Stimulated activated CD4-positive, alpha-beta T cell treated with anti-CD3 and anti-CD28 coated beads, TNF-alpha, amount 100 ng/mL, for 4 hours (primary cell): ENCODE data around the gene NT5DC3.

Experiments used
- DNase-seq, 3 experiments: peaks; one replicate each; pipeline ENCODE4 v3.0.0-alpha.2; 2020; ENCODE audit warnings: low read depth in 3 of 3

NT5DC3 gene

DNA sequence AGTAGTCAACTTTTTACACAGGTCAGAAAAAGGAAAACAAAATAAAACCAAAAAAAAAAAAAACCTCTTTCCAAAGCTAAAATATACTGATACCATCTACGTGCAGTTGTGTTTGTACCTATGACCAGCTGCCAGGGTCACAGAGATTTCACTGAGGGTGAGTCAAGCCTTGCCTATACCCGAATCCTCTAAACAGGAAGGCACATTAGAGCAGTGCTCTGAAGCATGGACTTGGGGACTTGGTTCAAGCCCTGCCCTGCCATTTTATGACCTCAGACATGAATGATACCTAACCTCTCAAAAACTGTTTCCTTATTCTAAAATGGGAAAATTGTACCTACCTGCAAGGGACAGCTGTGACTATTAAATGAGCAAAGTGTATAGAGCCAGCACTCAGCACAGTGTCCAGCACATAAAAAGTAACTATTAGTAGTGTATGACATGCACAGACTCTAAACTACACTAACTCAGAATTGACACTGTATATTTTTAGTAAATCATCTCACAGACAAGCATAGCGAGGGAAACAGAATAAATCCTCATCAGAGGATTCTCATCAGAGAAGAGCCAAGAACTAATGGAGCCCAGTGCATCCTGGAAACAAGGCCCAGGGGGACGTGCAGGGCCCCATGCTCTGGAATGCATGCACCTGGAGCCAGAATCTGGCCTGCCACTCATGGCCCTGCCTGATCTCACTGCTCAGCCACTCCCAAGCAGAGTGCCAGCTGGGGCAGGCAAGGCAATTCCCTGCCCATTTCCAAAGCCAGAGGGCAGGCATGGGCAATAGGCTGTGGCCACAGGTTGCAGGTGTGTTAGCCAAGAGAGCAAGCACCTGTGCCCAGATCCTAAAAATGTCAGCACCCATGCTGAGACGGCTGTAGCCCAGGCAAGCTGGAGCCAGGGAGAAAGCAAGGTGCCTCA is 57.0 kb downstream of the NT5DC3 start:
- DNase-seq = no peak

DNA sequence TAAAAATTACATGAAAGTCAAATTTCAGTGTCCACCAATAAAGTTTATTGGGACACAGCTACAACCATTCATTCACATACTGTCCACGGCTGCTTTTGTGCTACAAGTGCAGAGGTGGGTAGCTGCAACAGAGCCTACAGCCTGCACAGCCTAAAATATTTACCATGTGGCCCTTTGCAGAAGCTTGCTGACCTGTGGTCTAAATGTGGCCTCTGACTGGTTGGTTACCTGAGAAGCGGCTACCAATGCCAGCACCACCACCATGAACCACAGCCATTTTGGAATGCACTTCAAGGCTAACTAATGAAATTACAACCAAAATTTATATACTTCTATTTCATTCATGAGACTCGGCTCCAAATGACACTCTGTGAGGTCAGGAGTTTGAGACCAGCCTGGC is 58.6 kb downstream of the NT5DC3 start:
- DNase-seq = no peak

DNA sequence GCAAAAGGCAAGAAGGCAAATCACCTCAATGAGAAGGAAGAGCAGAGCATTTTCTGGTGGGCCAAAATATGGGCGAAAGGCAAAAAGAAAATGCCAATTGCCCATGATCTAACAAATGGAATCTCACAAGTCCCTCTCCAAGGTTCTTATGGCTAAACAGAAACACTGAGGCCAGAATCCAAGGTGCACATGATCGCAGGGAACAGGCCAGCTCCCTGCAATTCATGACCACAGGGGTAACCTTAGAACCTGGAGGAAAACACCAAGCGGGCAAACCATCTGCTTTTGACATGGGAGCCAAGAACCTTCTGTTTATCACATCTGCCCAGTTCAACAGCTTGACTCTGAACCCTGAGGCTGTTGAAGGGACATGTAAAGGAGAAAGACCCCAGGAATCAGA is 60.0 kb downstream of the NT5DC3 start:
- DNase-seq = no peak

DNA sequence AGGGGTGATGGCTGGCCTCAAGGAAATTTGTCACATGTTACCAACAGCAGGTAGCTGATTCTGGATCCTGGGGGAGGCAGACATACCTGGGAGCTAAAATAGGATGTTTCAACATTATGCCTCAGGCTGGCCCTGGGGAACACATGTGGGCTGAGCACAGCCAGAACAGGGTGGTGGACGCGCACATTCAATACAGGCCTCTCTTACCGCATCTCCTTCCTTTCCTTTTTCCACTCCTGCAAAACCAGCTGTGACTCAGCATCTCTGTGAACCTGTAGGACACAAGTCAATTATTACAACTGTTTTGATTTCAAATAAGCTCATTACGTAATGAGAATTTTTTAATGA is 61.0 kb downstream of the NT5DC3 start:
- no peak for DNase-seq

DNA sequence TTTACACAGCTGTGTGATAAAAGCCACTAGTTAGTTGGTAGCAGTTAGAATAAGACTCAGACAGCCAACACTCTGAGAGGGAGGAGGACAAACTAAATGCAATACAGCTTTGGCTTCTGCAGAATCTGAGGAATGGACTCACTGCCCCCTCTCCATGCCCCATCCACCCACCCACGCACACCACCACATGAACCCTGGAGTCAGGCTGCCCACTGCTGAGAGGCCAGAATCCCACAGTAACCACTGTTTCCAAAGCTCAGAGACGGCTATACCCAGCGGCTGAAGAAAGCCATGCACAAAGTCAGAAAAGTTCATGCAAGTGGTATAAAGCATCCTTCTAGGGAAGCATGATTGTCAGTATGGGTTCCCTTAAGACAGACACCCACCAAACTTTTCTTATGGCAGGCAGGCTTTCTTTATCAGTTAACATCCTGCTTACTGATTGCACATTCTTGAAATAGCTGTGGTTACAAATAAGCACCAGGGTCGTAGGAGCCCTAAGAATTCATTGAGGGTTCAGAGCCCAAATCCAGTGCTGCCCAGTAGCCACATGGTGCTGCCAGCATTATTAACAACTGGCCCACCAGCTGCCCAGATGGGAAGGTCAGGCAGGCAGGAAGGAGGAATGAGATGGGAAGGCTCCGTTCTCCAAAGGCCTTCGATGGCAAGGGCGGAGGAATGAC is 61.5 kb downstream of the NT5DC3 start:
- DNase-seq = no peak

DNA sequence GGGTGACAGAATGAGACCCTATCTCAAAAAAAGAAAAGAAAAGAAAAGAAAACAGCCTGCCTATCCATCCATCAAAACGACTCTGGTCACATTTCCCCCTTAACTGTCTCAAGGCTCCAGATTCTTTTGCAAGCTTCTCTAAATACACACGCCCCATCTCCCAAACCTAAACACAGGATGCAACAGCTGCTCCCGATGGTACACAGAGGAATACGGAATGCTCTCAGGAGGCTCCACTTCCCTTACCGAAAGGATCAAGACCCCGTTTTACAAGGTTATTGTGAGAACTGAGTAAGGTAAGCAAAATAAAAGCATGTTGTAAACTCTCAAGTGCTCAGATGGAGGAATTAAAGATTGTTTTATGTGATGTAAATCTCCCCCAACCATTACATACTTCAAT is 62.3 kb downstream of the NT5DC3 start:
- DNase-seq = no peak

DNA sequence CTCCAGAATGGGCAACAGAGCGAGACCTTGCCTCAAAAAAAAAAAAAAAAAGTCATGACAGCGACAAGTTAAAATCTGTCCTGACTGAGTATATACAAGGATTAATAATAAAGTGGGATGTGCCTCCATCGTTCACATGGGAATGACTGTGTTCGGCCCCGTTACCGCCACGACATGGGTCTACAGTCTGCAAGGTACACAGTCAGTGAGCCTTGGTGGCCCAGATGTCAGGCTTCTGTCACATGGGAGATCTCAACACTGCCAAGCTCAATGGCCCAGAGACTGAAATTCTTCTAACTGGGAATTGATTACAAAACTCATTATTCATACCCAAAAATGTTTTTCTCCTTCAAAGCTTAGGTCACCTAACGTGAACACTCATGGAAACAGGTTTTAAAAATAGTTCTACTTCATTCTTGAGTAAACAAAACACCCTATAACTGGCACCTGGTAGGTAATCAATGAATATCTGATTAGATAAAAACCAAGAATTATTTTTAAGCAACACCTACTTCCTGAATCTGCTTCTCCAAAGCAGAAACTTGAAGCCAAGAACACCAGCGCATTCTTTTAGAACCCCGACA is 66.0 kb downstream of the NT5DC3 start:
- DNase-seq = no peak

DNA sequence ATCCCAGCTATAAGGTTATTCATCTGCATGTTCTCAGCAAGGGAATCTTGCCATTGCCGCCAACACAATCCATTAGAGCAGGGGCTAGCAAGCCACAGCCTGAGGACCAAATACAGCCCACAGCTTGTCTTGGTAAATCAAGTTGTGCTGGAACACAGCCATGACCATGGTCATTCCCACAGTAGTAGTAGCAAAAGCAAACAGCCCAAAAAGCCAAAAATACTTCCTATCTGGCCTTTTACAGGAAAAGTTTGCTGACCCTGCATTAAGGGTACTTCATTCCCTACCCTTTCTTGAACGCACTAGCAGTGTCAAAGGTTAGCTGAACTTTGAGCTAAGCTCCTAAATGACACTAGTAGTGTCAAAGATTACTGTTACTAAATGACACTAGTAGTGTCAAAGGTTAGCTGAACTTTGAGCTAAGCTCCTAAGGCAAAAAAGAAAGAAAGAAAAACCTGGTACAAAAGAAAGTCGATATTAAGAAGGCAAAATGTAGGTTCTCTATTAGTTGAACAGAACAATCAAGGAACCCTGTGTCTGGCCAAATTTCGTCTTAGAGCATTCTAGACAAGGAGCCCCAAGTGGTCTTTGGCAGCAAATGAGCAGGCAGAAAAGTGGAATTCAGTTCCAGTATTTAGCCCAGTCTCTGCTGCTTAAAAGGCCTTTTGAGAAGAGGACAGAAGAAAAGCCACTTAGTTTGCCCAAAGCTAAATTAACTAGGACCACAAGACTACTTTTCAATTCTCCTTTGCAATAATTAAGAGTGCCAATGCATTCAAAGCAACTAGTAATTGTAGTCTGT is 67.7 kb downstream of the NT5DC3 start:
- no peak for DNase-seq

DNA sequence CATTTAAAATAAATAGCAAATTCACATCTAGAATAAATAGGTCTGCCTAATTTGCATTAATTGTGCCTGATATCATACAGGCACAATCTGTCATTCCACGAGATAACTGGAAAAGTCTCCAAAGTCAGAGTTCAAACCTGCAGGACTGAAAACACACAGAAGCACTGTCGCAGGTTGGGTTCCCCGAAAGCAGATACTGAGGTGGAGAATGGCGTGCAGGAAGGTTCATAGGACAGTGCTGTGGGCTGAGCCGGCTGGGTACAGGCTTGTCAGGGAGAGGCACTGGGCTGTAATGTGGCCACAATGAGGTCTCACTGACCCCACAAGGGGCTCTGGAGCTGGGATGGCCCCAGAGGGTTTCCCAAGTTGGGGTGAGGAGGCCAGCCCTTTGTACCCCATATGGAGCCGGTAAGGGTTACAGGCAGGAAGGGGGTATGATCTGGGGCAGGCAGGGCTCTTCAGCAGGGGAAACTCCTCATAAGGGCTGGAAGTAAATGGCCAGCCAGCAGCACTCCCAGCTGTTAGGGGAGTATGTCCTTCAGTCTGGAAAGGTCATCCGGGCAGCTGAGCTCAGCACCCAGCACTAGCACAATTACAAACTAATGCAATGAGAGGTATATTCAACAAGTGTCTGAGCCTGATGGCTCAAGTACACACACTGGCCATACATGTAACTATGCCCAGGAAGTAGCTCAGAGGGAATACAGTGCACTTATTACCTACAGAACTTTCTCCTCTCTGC is 68.5 kb downstream of the NT5DC3 start:
- DNase-seq = no peak

DNA sequence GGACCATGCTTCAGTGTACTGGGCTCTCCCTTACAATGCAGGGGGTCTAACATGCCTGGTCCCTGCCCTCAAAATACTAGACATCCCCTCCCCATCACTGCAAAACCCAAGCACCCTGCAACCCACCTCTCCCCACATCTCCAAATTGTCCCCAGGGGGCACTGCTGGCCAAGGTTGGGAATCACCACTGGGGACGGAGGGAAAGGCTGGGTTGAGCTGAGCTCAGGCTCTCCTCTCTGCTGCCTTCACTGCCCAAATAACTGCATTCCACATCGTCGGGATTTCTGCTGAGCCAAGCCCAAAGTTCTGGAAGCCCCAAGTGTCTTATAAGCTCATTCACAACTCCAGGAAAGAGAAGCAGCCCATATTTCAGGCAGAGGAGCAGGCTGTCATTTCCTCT is 69.6 kb downstream of the NT5DC3 start:
- DNase-seq = no peak

DNA sequence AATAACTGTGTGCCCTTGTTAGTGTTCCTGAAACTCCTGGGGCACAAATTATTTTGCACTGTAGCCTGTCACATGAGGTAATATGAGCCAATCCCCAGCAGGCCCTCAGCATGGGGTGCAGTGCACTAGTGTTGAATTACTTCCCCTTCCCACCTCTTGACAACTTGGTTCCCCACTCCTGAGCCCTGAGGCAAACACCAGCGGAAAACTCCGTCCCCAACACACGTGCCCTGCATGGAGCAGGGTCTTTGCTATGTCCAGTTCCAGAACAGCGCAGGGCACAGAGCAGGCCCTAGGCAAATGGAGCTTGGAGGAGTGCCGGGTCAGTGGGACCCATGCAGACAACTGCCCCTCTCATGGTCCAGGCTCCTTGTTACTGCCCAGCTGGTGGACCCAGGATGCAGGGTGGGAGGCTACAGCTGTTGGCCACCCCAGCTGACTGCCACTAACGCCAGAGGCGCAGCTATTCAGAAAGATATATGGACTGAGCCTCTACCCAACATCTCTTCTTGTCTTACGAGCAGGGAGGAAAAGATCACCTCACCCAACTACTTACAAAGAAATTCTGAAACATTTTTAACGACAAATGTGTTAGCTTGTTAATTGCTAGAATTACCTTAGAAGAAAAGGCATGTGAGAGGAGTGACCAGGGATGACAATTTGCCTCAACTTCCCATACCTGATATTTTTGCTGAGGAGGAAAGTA is 71.6 kb downstream of the NT5DC3 start:
- no peak for DNase-seq

DNA sequence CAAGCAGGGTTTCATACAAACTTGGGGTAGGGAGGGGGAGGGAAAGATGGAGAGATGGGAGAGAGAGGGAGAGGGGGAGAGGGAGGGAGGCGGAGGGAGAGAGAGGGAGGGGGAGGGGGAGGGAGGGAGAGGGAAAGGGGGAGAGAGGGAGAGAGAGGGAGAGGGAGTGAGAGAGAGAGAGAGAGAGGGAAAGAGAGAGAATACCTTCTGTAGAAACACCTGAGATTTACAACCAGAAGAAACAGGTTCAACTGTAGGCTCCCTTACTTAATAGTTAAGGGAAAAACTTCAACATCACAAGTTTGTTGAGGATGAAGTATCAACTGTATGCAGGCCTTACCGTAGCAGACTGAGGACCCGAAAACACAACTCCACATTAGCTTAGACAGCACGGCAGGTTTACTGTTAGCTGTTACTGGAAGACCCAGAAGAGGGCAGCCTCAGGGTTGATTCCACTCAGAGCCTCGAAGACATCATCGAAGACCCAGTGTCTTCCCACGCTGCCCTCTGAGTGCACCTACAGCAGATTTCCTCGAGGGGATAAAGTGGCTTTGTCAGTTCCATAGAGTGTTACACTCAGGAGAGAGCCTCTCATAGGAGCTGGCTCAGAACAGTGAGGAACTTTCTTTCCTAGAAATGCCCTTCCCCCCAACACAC is 72.4 kb downstream of the NT5DC3 start:
- no peak for DNase-seq

DNA sequence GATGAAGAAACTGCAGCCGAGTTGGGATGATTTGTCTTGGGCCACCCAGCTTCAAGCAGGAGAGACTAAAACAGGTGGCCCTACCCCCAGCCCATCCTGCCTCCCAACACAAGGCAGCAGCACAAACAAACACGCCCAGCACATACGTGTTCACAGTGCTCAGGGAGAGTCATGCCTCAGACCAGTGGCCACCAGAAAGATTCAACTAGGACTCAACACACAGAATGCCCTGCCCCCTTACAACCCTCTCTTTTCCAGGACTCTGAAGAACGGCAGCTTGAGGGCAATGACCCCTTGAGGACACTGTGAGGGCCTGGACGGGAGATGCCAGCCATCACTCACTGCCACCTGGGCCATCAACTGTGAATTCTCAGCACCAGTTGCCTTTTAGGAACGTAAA is 75.0 kb downstream of the NT5DC3 start:
- DNase-seq = no peak

DNA sequence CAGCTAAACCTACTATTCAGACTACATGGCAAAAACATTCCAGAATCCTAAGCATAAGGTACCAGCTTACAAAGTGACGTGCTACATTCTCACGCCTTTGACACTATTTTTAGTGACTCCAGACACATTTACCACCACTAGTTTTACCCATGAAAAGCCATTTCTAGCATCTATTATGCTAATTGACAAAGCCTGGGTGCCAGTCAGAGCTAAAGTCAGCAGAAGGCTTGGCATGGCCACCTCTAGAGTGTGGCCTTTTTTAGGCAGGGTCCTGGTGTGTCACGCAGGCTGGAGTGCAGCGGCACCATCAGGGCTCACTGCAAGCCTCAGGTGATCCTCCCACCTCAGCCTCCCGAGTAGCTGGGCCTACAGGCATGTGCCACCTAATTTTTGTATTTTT is 75.7 kb downstream of the NT5DC3 start:
- DNase-seq = no peak

DNA sequence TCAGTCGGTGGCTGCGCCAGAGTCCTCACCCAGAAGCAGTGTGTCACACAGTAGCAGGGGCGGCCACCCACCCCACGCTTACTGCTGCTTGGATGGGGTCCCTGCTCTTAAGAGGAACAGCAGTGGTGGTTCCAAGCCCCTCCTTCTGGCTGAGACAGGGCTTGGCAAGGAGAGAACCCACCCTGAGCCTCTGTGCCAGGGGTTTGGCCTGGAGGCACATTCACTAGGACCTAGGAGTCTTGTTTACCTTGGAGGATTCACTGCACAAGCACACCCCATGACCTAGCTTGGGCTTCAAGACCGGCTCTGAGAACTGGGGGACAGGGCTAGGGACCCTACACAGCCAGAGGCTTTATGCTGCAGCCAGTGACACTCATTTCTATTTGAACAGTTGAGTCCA is 78.6 kb downstream of the NT5DC3 start:
- no peak for DNase-seq

DNA sequence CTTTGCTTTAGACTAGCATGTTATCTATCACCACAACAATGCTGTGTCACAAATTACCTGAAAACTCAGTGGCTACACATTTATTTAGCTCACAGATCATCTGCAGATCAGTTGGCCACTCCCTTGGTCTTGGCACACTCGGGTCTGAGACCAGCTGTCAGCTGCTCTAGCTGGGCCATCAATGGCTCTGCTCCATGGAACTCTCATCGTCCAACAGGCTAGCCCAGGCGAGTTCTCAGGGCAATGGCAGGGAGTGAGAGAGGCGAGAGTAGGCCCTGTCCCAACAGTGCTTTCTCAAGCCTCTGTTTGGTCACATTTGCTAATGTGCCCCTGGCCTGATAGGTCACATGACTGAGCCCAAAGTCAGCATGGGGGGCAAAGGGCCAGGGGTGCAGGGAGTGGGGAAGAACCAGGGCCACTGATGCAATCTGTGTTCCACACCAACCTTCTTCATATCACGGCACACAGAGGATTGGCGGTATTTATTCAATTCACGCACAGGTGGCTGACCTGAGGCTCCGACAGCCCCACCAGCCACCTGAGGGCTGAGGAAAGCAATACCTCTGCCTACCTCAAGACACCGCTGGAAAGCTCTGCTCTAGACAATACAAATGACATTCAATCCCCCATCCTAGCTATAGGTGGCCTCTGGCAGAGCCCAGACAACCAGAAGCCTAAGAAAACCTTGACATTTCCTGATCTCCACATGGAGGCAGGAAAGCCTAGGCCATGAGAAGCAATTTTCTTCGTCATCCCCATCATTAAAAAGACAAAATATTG is 82.5 kb downstream of the NT5DC3 start:
- DNase-seq = no peak

DNA sequence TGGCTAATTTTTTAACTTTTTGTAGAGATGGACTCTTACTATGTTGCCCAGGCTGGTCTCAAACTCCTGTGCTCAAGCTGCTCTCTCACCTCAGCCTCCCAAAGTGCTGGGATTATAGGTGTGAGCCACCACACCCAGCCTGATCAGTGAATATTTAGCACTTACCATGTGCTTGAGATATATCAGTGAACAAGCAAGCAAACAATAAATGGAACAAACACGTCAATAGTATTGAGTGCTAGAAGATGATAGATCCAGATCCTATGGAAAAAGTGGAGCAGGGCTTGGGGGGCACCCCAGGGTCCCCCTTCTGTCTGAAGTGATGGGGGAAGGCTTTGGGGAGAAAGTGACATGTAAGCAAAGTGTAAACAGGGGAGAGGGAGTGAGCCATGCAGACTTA is 83.8 kb downstream of the NT5DC3 start:
- no peak for DNase-seq

DNA sequence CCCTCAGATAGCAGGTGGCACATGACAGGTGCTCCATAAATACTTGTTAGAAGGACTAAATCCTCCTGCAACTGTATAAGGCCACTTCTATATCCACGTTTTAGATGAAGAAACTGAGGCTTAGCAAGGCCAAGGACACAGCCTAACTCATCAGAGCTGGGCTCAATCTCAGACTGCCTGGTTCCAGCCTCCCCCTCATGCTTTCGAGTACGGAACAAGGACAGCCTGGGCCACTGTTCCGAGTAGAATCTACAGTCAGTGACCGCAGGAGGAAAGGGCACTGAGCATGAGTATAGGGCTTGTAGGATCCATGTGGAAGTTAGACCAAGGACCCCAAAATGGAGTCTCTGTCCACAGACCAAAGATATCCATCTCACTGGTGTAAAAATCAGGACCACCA is 84.6 kb downstream of the NT5DC3 start:
- DNase-seq = no peak

DNA sequence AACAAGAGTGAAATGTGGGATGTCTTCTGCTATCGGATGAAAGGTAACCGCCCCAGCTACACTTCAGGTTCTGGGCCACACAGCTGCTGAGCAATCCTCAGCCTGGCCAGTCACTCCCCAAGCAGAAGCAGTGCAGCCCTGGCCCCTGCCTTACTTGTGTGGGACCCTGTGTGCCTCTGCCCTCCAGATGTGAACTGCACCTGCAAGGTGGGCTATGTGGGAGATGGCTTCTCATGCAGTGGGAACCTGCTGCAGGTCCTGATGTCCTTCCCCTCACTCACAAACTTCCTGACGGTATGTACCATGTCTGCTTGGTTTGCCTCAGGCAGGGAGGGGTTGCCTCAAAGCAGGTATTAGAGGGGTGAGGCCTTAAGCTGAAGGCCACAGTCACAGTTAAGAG is 85.6 kb downstream of the NT5DC3 start:
- DNase-seq = no peak

DNA sequence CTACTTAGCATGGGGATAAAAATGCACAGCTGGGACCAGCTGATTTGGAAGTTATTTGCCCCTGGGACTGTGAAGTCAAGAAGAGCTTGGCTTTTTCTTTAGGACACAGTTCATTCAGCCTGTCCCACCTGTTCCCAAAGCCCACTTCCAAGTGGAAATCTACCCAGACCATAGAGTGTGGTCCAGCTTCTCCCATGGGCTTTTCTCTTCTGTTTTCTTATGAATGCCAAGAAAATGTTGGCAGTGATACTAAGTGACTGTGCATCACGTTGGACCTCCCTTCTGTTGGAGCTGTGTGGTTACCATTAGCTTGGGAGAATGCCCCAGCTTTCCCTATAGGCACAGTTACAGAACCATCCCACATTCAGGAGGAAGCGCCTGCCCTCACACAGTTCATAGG is 89.4 kb downstream of the NT5DC3 start:
- no peak for DNase-seq
